Gastroesophageal sphincter (tissue), 3 donors: ENCODE data around the gene FAM53B.

Experiments
- CTCF ChIP-seq, 4 experiments: fragments of 200-600 bp in 2 of 4; fragments of 450-650 bp in 2 of 4; sonication (generic) in 1 of 4; IDR thresholded peaks; one replicate each; pipeline ENCODE4 v1.5.1; 2017 to 2019; ENCODE audit warnings: antibody characterized with exemption in 4 of 4, mild to moderate bottlenecking in 2 of 4, moderate library complexity in 2 of 4
- EP300 ChIP-seq: sonication (generic); formaldehyde crosslinking; IDR thresholded peaks from one replicate; pipeline ENCODE4 v1.6.1; 2017; ENCODE audit warnings: antibody characterized with exemption, mild to moderate bottlenecking
- POLR2A ChIP-seq, 2 donors: fragments of 450-650 bp; IDR thresholded peaks; one replicate each; pipeline ENCODE4 v1.6.1; 2017; ENCODE audit warnings: antibody characterized with exemption in 2 of 2, mild to moderate bottlenecking in 2 of 2, moderate library complexity in 1 of 2
- POLR2AphosphoS5 ChIP-seq: sonication (generic); formaldehyde crosslinking; IDR thresholded peaks from one replicate; pipeline ENCODE4 v1.6.1; 2017; ENCODE audit warnings: antibody characterized with exemption

- TF ChIP-seq CTCF (IDR thresholded peaks at IDR 0.05) (no peak), POLR2A (IDR thresholded peaks at IDR 0.05) (no peak), POLR2AphosphoS5 (no peak), EP300 (no peak)
These were observed 19.7 kb downstream of the FAM53B start for GRCh38 chr10:124724279-124725027.
